HG03025 (cell line): ENCODE results near the gene CNNM1.
A peak's percentile ranks its signal among the peaks of the same experiment; 100 is the strongest.

Experiments
- ATAC-seq: cut with Tn5 transposase; IDR thresholded peaks from one replicate; pipeline ENCODE4 v1.9.1; 2021; ENCODE audit warnings: mild to moderate bottlenecking, moderate library complexity; ENCODE audit not compliant: unreplicated experiment, low FRiP score

CNNM1 gene

GRCh38 chr10:99369126-99369525 lies 40.0 kb downstream of the CNNM1 start:
- ATAC-seq: no peak

GRCh38 chr10:99369551-99369950 lies 40.4 kb downstream of the CNNM1 start:
- ATAC-seq: no peak

GRCh38 chr10:99370993-99371392 lies 41.8 kb downstream of the CNNM1 start:
- peak; percentile 81 for ATAC-seq

- ATAC-seq: no peak
These were observed 43.6 kb downstream of the CNNM1 start for GRCh38 chr10:99372546-99373271.

GRCh38 chr10:99374526-99374925 lies 45.4 kb downstream of the CNNM1 start:
- ATAC-seq: no peak

- no peak for ATAC-seq
These were observed 45.8 kb downstream of the CNNM1 start for GRCh38 chr10:99374972-99375371.

GRCh38 chr10:99375426-99375825 lies 46.3 kb downstream of the CNNM1 start:
- no peak for ATAC-seq

GRCh38 chr10:99382176-99382575 lies 53.0 kb downstream of the CNNM1 start:
- no peak for ATAC-seq

GRCh38 chr10:99387071-99387470 lies 57.9 kb downstream of the CNNM1 start:
- no peak for ATAC-seq

GRCh38 chr10:99387541-99387940 lies 58.4 kb downstream of the CNNM1 start:
- ATAC-seq: no peak

GRCh38 chr10:99389729-99390480 lies 60.7 kb downstream of the CNNM1 start:
- ATAC-seq: no peak

GRCh38 chr10:99391346-99391745 lies 62.2 kb downstream of the CNNM1 start:
- ATAC-seq: no peak

GRCh38 chr10:99393036-99393435 lies 63.9 kb downstream of the CNNM1 start:
- no peak for ATAC-seq

- ATAC-seq: no peak
These were observed 64.5 kb downstream of the CNNM1 start for GRCh38 chr10:99393683-99394082.

GRCh38 chr10:99394256-99394655 lies 65.1 kb downstream of the CNNM1 start:
- no peak for ATAC-seq

- ATAC-seq: no peak
These were observed 65.7 kb downstream of the CNNM1 start for GRCh38 chr10:99394761-99395386.

GRCh38 chr10:99395750-99396445 lies 66.7 kb downstream of the CNNM1 start:
- ATAC-seq: no peak

GRCh38 chr10:99396471-99396870 lies 67.3 kb downstream of the CNNM1 start:
- no peak for ATAC-seq

GRCh38 chr10:99399664-99400063 lies 70.5 kb downstream of the CNNM1 start:
- ATAC-seq: no peak

GRCh38 chr10:99403674-99404073 lies 74.5 kb downstream of the CNNM1 start:
- ATAC-seq: no peak

- ATAC-seq: no peak
These were observed 77.0 kb downstream of the CNNM1 start for GRCh38 chr10:99406149-99406548.
